Activated CD8-positive, alpha-beta memory T cell treated with anti-CD3 and anti-CD28 coated beads for 1 hour (primary cell): Measurements from ENCODE around the gene XRN2.
"Not testable (repeated sequence)": the region's sequence is repeated elsewhere in the genome, so short reads cannot be mapped to it uniquely, and the experiment has no call there.

Experiments
- DNase-seq, 2 donors: peaks; one replicate each; pipeline ENCODE4 v3.0.0-alpha.2; 2020; ENCODE audit warnings: low read depth in 1 of 2; ENCODE audit errors: extremely low read depth in 1 of 2

XRN2 gene

GRCh38 chr20:21386111-21386510, 83.0 kb downstream of the XRN2 start:
- DNase-seq, result no peak

DNA sequence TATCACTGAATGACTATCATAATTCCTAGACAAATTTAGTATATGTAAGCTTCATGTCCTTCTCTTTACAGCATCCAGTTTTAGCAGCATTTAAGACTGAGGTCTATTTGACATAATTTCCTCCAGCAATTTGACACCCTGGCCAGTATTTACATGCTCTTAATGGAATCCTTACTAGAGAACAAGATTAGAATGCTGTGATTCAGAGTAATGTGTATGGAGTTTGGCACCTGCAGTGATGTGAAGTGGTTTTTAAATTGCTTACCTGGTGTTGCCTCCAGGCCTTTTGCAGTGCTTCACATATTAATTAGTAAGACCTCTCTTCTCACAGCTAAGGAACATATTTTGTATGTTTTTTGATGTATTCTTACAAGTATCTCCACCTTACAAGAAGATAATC, 84.4 kb downstream of the XRN2 start:
- DNase-seq, result no peak

GRCh38 chr20:21388566-21388965, 85.4 kb downstream of the XRN2 start:
- DNase-seq, result no peak

DNA sequence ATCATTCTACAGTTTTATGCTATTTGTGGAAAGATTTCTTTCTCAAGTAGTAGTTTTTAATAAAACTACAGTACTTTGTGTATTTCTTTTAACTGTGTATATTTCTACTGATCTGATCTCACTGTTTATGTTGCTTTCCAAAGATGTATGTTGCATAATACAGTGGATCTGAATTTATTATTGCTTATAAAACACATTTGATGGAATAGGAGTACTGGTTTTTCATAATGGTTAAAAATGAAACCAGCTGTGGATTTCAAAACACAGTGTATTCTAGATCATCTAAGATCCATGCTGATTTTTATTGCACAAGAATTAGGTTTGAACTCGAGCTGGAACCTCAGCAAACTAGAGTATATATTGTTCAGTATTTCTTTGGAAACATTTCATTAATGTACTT, 86.2 kb downstream of the XRN2 start:
- DNase-seq, result no peak

DNA sequence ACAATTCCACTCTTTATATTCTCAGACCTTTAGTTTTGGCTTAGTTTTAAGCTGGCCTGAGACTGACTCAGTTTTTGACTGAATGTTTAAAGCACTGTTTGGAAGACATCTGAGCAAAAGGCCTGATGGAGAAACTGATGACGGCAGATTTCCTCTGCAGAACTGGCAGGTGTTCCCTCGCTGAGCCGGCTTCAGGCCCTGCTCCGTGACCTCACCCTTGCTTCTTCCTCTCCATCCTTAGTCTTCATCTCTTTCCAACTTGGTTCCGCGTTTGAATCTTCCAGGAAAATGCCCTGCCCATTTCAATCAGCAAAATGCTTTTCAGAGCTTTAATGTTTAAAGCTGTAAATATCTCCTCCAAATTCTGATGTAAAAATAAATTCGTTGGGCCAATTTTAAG, 87.6 kb downstream of the XRN2 start:
- DNase-seq, result no peak

DNA sequence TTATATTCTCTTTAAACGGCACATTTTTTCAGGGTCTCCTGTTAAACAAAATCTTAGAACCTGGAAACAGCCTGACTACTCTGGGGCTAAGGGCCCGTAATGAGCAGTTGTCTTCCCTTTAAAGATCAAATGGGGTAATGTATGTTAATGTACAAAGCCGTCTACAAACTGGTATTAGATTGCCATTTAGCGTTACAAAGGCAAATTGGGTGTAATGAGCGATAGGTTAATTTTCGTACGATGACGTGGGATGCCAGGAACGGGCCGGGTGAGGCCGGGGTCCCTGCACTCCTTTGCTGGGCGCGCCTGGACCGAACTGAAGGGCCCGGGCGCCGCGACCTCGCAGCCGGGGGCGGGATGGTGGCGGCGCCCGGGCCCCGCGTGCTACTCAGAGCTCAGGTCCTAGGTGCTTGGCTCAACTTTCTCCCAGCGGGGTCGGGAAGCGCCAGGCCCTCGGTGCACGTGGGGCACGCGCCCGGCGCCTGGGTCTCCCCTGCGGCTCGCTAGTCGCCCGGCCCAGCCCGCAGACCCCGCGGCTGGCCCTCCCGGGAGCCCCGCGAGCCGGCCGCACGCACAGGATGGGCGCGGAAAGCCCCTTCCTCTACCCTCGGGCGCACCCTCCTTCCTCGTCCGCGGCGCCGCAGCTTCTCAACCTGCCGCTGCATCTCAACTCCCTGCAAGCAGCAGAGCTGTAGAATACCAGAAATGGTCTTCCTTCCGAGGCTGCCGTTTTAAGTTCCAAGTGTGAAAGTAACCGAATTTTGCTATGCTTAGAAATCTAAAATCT, 88.2 kb downstream of the XRN2 start:
- DNase-seq, result no peak

- no peak for DNase-seq
These were observed 88.8 kb downstream of the XRN2 start for GRCh38 chr20:21391972-21392352.

GRCh38 chr20:21393166-21393565, 90.0 kb downstream of the XRN2 start:
- DNase-seq, result no peak

DNA sequence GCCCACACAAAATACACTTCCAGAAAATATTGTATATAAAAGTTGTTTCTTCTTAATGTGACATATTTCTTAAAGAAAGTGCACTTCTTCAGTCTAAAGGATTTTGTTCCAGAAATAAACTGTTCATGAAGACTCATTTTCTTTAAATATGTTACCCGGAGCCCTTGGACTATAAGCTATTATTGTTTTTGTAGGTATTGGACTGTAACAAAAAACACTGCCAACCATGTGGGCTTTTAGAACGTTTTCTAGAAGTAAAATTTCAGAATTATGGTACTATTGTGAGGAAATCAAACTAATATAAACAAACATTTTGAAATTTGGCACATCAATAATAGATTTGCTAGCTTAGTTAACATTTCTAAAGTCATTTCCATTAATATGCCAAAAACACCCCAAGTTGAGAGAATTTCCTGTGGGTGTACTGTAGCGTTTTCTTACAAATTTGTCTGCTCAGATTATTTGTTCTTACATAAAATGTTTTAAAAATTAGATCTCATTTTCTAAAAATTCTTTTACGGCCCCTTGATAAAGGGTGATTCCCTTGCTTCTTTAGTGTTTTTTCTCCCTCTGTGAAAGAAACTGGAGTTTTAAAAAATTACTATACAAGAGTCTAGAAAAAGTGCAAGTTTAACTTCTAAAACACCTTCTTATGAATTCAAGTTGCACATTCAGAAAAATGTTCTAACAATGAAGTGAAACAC, 90.8 kb downstream of the XRN2 start:
- no peak for DNase-seq

GRCh38 chr20:21394551-21394950, 91.4 kb downstream of the XRN2 start:
- DNase-seq, result no peak

- no peak for DNase-seq
These were observed 92.0 kb downstream of the XRN2 start for GRCh38 chr20:21395051-21395665.

DNA sequence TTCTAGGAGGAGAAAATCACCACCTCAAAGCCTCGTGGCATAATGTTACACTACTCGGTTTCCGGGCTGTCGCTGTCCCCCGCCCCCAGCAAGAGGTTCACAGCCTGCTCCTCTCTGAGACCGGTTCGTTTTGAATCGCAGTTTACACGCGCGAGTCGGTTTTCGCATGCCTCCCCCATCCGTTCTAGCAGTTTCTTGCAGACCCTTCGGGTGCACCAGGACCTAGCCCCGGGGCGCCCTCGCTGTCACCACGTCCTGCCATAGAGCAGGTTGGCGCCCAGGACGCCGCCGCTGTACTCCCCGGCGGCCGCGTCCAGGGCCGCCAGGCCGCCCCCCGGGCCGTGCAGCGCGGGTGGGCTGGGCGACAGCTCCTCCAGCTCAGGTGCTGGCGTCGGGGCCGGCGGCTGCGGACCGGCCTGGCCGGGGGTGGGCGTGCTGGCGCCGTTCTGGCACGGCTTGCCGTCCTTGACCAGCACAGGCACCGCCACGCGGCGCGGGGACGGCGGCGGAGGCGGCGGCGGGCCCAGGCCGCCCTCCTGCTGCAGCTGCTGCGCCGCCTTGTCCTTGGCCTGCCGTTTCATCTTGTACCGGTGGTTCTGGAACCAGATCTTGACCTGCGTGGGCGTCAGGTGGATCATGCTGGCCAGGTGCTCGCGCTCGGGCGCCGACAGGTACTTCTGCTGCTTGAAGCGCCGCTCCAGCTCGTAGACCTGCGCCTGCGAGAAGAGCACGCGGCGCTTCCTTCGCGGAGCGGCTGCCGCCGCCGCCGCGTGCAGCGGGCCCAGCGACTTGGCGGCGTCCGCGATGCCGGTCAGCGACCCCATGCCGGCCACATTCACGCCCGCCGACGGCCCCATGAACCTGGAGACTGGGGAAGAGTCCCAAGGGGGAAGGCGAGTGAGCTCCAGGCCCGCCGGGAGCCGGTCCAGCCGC, 92.8 kb downstream of the XRN2 start:
- peak; percentile 25 to 37 for DNase-seq

GRCh38 chr20:21396599-21397340, 93.6 kb downstream of the XRN2 start:
- no peak for DNase-seq

- no peak for DNase-seq
These were observed 94.4 kb downstream of the XRN2 start, which contains the start of gene NKX2-4 for GRCh38 chr20:21397341-21398108. Gene NKX2-4, minus strand, starts transcription at chr20:21397526. Its CDS starts 127 bp downstream, at chr20:21397399.

DNA sequence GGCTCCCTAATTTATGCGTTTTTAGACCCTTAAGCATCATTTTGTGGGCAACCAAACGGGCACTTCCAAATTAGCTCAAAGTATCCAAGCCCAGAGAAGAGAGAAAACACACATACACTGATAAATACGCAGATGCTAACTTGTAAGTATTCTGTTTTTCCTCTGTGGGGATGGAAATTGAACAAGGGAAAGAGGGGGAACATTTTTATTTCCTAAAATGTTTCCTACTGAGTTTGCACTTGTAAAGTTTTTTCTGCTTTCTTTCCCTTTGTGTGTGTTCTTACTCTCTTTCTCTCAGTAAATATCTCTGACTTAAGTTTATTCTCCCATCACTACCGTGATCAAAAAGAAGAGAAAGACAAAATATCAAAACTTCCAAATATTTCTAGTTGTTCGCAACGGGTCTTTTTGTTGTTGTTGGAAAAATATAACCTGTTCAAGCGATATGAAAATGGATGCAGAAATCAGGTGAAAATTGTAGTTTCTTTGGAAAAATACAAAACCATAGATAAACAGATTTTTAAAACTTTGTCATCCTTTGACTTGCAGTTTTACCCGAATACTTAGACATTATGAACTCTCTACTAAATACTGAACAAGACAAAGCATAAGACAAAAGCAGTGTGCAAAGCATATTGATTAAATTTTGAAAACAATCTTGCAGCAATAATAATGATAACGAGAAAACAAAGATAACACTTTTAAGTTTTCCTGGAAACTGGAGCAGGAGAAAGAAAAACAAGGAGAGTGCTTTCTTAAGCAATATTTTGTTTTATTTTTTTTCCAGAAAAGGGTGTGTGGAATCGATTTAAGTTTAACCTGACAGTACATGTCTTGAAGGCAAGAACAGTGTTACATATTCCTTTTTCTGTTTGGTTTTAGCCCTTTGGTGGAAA, 95.2 kb downstream of the XRN2 start:
- no peak for DNase-seq

- DNase-seq, result no peak
These were observed 95.9 kb downstream of the XRN2 start for GRCh38 chr20:21399005-21399475.

- no peak for DNase-seq
These were observed 108.6 kb downstream of the XRN2 start for GRCh38 chr20:21411725-21412124.

DNA sequence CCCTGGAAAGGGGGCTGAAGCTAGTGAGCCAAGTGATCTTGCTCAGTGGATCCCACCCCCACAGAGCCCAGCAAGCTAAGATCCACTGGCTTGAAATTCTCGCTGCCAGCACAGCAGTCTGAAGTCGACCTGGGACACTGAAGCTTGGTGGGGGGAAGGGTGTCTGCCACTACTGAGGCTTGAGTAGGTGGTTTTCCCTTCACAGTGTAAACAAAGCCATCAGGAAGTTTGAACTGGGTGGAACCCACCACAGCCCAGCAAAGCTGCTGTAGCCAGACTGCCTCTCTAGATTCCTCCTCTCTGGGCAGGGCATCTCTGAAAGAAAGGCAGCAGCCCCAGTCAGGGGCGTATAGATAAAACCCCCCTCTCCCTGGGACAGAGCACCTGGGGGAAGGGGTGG, 110.9 kb downstream of the XRN2 start:
- not testable (repeated sequence) for DNase-seq
